OCI-LY1 (cell line): ENCODE data around the gene SPI1.

Experiments used
- H2AFZ ChIP-seq: fragments of 200-600 bp; sonication (generic), shearing (Covaris generic); 2 replicates; pipeline ENCODE4 v1.6.0; 2014; ENCODE audit warnings: antibody characterized with exemption, mild to moderate bottlenecking, low read length
- H3F3A ChIP-seq: fragments of 200-600 bp; sonication (generic), shearing (Covaris generic); 2 replicates; pipeline ENCODE4 v1.6.0; 2014; ENCODE audit warnings: mild to moderate bottlenecking, antibody characterized with exemption, low read length, moderate library complexity; ENCODE audit not compliant: insufficient read depth
- H3K27ac ChIP-seq: fragments of 200-600 bp; sonication (generic); 2 replicates; pipeline ENCODE4 v1.5.1; 2014; ENCODE audit warnings: low read length, mixed run types, mild to moderate bottlenecking, low read depth; ENCODE audit not compliant: poor library complexity, severe bottlenecking
- H3K27me3 ChIP-seq: fragments of 200-600 bp; sonication (generic); 2 replicates; pipeline ENCODE4 v1.6.0; 2014; ENCODE audit warnings: antibody characterized with exemption, mild to moderate bottlenecking, low read length, moderate library complexity; ENCODE audit not compliant: insufficient read depth
- H3K36me3 ChIP-seq: fragments of 200-600 bp; sonication (generic); 2 replicates; pipeline ENCODE4 v1.6.1; 2014; ENCODE audit warnings: mild to moderate bottlenecking, antibody characterized with exemption, low read length, moderate library complexity, mixed read lengths; ENCODE audit not compliant: insufficient read depth
- H3K4me1 ChIP-seq: fragments of 200-600 bp; sonication (generic); 2 replicates; pipeline ENCODE4 v1.5.1; 2014; ENCODE audit warnings: mild to moderate bottlenecking, low read length, moderate library complexity; ENCODE audit not compliant: insufficient read depth, severe bottlenecking
- H3K4me2 ChIP-seq: fragments of 200-600 bp; sonication (generic), shearing (Covaris generic); 2 replicates; pipeline ENCODE4 v1.6.1; 2014; ENCODE audit warnings: low read length
- H3K4me3 ChIP-seq: fragments of 200-600 bp; sonication (generic); 2 replicates; pipeline ENCODE4 v1.5.1; 2014; ENCODE audit warnings: low read length, low read depth, mild to moderate bottlenecking, mixed read lengths; ENCODE audit not compliant: poor library complexity, severe bottlenecking
- H3K79me2 ChIP-seq: fragments of 200-600 bp; shearing (Covaris generic); 2 replicates; pipeline ENCODE4 v1.6.1; 2016; ENCODE audit warnings: mixed run types, low read length, mixed read lengths; ENCODE audit not compliant: insufficient read depth
- H3K9ac ChIP-seq: fragments of 200-600 bp; sonication (generic), shearing (Covaris generic); 2 replicates; pipeline ENCODE4 v1.6.1; 2014; ENCODE audit warnings: mild to moderate bottlenecking, low read length, mixed read lengths
- H3K9me2 ChIP-seq: fragments of 200-600 bp; sonication (generic), shearing (Covaris generic); 2 replicates; pipeline ENCODE4 v1.6.1; 2014; ENCODE audit warnings: low read depth, mild to moderate bottlenecking, low read length, mixed read lengths
- H3K9me3 ChIP-seq: fragments of 200-600 bp; shearing (Covaris generic); 2 replicates; pipeline ENCODE4 v1.6.1; 2014; ENCODE audit warnings: low read length, mixed read lengths
- H4K20me1 ChIP-seq: fragments of 200-600 bp; sonication (generic), shearing (Covaris generic); 2 replicates; pipeline ENCODE4 v1.6.0; 2016; ENCODE audit warnings: mild to moderate bottlenecking, low read length; ENCODE audit not compliant: insufficient read depth
- CTCF ChIP-seq: fragments of 200-600 bp; sonication (generic), shearing (Covaris generic); IDR thresholded peaks from 2 replicates; pipeline ENCODE4 v1.5.1; 2017; ENCODE audit warnings: mild to moderate bottlenecking, antibody characterized with exemption, low read length, moderate library complexity, mixed read lengths
- EZH2 ChIP-seq: fragments of 200-600 bp; sonication (generic), shearing (Covaris generic); IDR thresholded peaks from 2 replicates; pipeline ENCODE4 v1.8.0; 2017; ENCODE audit warnings: borderline replicate concordance, mixed run types, mild to moderate bottlenecking, antibody characterized with exemption, low read length, moderate library complexity, mixed read lengths

Gene SPI1

DNA sequence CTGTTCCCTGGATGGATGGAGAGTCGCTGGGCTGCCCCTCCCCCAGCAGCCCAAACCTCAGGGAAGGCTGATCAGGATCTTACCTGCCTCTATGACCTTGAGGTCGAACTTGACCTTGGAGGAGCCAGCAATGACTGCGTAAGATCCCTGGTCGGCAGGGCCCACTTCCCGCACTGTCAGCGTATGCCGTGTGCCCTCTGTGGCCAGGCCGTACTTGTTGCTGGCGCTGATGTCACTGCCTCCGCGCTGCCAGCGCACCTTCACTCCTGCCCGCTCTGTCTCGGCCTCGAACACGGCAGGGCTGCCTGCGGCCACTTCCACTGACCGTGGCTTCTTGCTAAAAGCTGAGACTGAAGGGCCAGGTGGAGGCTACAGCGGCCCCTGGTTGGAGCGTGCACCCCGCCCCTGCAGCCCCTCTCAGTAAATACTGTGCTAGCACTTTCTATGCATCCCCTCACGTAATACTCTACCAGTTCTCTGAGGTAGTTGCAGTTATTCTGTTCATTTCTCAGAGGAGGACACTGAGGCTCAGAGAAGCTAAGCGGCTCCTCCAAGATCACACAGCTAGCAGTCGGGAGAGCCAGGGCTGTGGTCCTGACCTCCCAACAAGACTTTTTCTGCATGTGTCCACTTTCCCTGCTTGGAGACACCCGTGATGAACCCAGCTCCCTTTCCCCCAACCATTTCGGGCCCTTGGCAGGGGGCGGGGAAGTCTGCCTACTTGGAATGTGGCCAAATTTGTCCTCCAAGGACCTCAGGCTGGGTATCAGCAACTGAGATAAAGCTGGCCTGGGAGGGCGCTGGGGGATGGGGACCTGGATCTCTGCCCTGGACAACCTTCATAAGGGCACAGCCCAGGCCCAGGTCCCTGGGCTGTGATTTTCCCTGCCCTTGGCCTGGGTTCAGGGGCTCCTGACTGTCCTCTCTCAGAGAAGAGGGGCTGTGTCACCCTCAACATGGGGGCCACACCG lies 26.9 kb downstream of the SPI1 start:
- Histone ChIP-seq H3K4me3 (no peak overlapping the region), H4K20me1 (no peaks in the 10 kb centered on the region), H3K27ac (no peak overlapping the region), H2AFZ (no peak overlapping the region), H3K79me2 (no peaks in the 10 kb centered on the region), H3K4me2 (no peak overlapping the region), H3K9me3 (no peaks in the 10 kb centered on the region), H3K9me2 (no peaks in the 10 kb centered on the region), H3K9ac (no peak overlapping the region), H3F3A (no peaks in the 10 kb centered on the region), H3K4me1 (no peaks in the 10 kb centered on the region), H3K36me3 (no peaks in the 10 kb centered on the region; the same call in 1 of the 2 replicates), H3K27me3 (no peaks in the 10 kb centered on the region)
- TF ChIP-seq EZH2 (no peak), CTCF (no peak)

DNA sequence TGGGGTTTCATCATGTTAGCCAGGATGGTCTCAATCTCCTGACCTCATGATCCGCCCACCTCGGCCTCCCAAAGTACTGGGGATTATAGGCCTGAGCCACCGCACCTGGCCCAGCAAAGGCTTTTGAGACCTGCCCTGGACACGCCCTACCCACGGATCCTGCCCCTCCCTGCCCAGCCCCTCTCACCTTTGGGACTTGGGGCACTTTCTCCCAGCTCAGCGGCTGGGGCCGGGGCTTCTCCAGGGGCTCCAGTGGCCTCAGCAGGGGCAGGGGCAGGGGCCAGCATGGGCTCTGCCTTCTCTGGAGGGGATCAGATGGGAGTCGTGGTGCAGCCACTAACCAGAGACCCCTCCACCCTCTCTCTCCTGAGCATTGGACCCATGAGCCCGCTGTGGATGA lies 28.0 kb downstream of the SPI1 start:
- Histone ChIP-seq H3K9me2 (no peaks in the 10 kb centered on the region), H3K4me2 (no peak overlapping the region), H3K27ac (no peak overlapping the region), H3K9me3 (no peaks in the 10 kb centered on the region), H3K4me1 (no peaks in the 10 kb centered on the region), H3K9ac (no peak overlapping the region), H3F3A (no peaks in the 10 kb centered on the region), H3K36me3 (no peaks in the 10 kb centered on the region; the same call in 1 of the 2 replicates), H3K27me3 (no peaks in the 10 kb centered on the region), H2AFZ (no peak overlapping the region), H3K79me2 (no peaks in the 10 kb centered on the region), H4K20me1 (no peaks in the 10 kb centered on the region), H3K4me3 (no peak overlapping the region)
- TF ChIP-seq EZH2, result no peak
- TF ChIP-seq CTCF, result no peak

DNA sequence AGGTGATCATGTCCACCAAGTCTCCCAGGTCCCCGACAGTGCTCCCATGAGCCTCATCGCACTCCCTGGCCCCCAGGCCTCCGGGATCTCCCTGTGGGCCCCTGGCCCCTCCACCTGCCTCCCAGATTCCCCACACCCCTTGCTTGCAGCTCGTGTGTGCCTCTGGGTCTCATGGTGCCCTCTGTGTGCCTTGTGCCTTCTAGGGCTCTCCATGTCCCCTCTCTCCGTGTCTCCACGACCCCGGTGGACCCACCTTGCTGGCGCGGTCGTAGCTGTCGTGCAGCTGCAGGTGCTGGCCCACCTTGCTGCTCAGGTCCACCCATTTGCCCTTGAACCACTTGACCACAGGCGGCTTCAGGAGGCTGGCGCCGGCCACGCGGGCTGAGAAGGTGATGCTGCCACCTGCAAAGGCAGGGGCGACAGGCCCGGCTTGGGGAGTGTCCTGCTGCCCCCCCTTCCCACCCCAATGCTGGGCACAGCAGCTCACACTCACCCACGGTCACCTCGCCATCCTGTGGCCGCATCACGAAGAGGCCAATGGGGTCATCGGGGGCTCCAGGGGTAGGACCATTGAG lies 28.7 kb downstream of the SPI1 start:
- no peaks in the 10 kb centered on the region for H3K9me2 ChIP-seq
- no peaks in the 10 kb centered on the region for H4K20me1 ChIP-seq
- H3K9ac ChIP-seq, result no peak overlapping the region
- H3K27me3 ChIP-seq, result no peaks in the 10 kb centered on the region
- no peaks in the 10 kb centered on the region for H3F3A ChIP-seq
- TF ChIP-seq CTCF (no peak), EZH2 (no peak)
- H3K4me1 ChIP-seq, result no peaks in the 10 kb centered on the region
- no peak overlapping the region for H3K4me2 ChIP-seq
- H2AFZ ChIP-seq, result no peak overlapping the region
- H3K9me3 ChIP-seq, result no peaks in the 10 kb centered on the region
- no peak overlapping the region for H3K4me3 ChIP-seq
- H3K36me3 ChIP-seq, result no peaks in the 10 kb centered on the region
- no peak overlapping the region for H3K27ac ChIP-seq
- no peaks in the 10 kb centered on the region for H3K79me2 ChIP-seq
